Smooth muscle cell of the coronary artery (primary cell): ENCODE data around the gene GOLGA8O. TPM values are rescaled to one million over a fixed set of nuclear protein-coding genes. Genes with fewer than 3 reads are reported as not detected.

Source experiments
- total RNA-seq: library from RNA; depleted of rRNA; stranded (reverse); fragments of >200 nt; gene quantifications from 2 replicates; pipeline ENCODE4 v1.2.3, GENCODE V29; 2014; ENCODE audit warnings: low replicate concordance

GOLGA8O gene, protein sequence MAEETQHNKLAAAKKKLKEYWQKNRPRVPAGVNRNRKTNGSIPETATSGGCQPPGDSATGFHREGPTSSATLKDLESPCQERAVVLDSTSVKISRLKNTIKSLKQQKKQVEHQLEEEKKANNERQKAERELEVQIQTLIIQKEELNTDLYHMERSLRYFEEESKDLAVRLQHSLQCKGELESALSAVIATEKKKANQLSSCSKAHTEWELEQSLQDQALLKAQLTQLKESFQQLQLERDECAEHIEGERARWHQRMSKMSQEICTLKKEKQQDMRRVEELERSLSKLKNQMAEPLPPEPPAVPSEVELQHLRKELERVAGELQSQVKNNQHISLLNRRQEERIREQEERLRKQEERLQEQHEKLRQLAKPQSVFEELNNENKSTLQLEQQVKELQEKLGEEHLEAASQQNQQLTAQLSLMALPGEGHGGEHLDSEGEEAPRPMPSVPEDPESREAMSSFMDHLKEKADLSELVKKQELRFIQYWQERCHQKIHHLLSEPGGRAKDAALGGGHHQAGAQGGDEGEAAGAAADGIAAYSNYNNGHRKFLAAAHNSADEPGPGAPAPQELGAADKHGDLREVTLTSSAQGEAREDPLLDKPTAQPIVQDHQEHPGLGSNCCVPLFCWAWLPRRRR
- total RNA-seq: 0.60 and 1.2 TPM in 2 replicates

DNA sequence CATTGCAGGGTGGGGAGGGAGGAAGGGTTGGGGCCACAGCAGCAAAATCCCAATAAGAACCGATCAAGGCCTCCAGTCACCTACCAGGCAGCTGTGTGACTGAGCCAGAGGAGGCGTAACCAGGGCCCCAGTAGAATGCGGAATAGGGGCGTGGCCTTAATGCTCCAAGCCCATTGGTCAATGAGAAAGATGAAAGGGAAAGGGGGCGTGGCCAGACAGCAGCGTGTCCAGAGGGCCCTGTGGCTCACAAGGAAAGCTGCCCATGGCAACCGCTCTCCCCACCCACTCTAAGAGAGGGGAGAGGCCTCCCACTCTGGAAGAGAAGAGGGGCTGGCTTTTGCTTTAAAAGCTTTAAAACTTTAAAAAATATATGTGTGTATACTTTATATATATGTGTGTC is at the start of gene GOLGA8O:
TSS of gene GOLGA8O (minus strand) at position 101 of the 400 bp plus-strand sequence. CDS start at position 3, 98 bp downstream.

DNA sequence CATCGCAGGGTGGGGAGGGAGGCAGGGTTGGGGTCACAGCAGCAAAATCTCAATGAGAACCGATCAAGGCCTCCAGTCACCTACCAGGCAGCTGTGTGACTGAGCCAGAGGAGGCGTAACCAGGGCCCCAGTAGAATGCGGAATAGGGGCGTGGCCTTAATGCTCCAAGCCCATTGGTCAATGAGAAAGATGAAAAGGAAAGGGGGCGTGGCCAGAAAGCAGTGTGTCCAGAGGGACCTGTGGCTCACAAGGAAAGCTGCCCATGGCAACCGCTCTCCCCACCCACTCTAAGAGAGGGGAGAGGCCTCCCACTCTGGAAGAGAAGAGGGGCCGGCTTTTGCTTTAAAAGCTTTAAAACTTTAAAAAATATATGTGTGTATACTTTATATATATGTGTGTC is 52.2 kb downstream of the GOLGA8O start, which contains the start of gene GOLGA8K:
TSS of gene GOLGA8K (minus strand) at position 101 of the 400 bp plus-strand sequence. CDS start at position 3, 98 bp downstream.

Other genes with a start within 250 kb of the GOLGA8O start
- gene GOLGA8K, start 52.3 kb downstream of the GOLGA8O start, total RNA-seq: 0.23 TPM in 2 replicates
- gene GOLGA8N, start 137.8 kb upstream of the GOLGA8O start, total RNA-seq: 4.2 and 6.6 TPM in 2 replicates
- gene ARHGAP11A, start 159.9 kb upstream of the GOLGA8O start, total RNA-seq: 6.5 and 12.5 TPM in 2 replicates
- 4.7 and 100 TPM in 2 replicates for gene SCG5, start 186.1 kb upstream of the GOLGA8O start, total RNA-seq